ENCODE data around the gene TPCN2. TPM values are rescaled to one million over a fixed set of nuclear protein-coding genes. Genes with fewer than 3 reads are reported as not detected.

The TPCN2 gene
- total and polyA plus RNA-seq, 2 of the 8 experiments (the other 6 are each of a cell fraction or from before 2014, with no cell fraction given) = 9.7 to 18.6 TPM

GRCh38 chr11:69073469-69073868 is 24.7 kb downstream of the TPCN2 start:
- Histone ChIP-seq H2BK20ac (ENCODE audit: low read length) (no peak overlapping the region), H3K56ac (replicated peaks; ENCODE audit: insufficient read length, low read depth, low read length) (no peak overlapping the region), H2BK120ac (replicated peaks; ENCODE audit: low read depth, low read length) (no peak overlapping the region), H4K20me1 (replicated peaks in 1 of 2; ENCODE audit: control insufficient read depth in 1 of 2, insufficient read depth in 2 of 2, low read length in 2 of 2) (peaks cover 5% of the 10 kb centered on the region in 2 experiments), H3K23me2 (ENCODE audit: low read depth, low read length) (no peaks in the 10 kb centered on the region), H3K9me3 (ENCODE audit: insufficient read depth in 2 of 2, low read depth in 1 of 2, low read length in 1 of 2) (no peaks in the 10 kb centered on the region), H3K18ac (ENCODE audit: extremely low read depth, low read length) (no peak overlapping the region), H4K8ac (ENCODE audit: extremely low read depth, insufficient read depth, low read length) (no peak overlapping the region), H3K79me1 (ENCODE audit: low read depth, low read length) (no peaks in the 10 kb centered on the region), H2BK15ac (ENCODE audit: low read length) (no peak overlapping the region), H3K4me1 (replicated peaks in 1 of 4; ENCODE audit: control insufficient read depth in 3 of 4, insufficient read depth in 4 of 4, low read length in 3 of 4) (no peaks in the 10 kb centered on the region), H3K14ac (ENCODE audit: insufficient read length) (no peak overlapping the region), H2BK5ac (ENCODE audit: low read depth, low read length) (no peak overlapping the region), H3K9ac (replicated peaks in 1 of 4; ENCODE audit: extremely low read depth in 1 of 4, low read depth in 3 of 4, low read length in 3 of 4) (no peak overlapping the region), H3K27me3 (replicated peaks in 1 of 4; ENCODE audit: control insufficient read depth in 3 of 4, extremely low read depth in 1 of 4, insufficient read depth in 3 of 4, low read length in 3 of 4) (no peaks in the 10 kb centered on the region), H4K91ac (replicated peaks; ENCODE audit: insufficient read length, low read length) (no peak overlapping the region), H2BK12ac (ENCODE audit: low read depth, low read length) (no peak overlapping the region), H4K5ac (ENCODE audit: insufficient read length, low read depth, low read length) (no peak overlapping the region), H3K27ac (ENCODE audit: low read depth, low read length) (no peak overlapping the region), H3K79me2 (ENCODE audit: control insufficient read depth in 1 of 2, insufficient read depth in 2 of 2, low read length in 2 of 2) (no peaks in the 10 kb centered on the region), H3K36me3 (ENCODE audit: control insufficient read depth in 2 of 4, insufficient read depth in 4 of 4, low read length in 3 of 4) (peaks cover 0 to 10% (median 1%) of the 10 kb centered on the region in 4 experiments; a peak in 5 of 8 replicates), H3K23ac (ENCODE audit: insufficient read length) (no peak overlapping the region), H3K4ac (replicated peaks; ENCODE audit: insufficient read length, low read depth, low read length) (no peak overlapping the region), H2AK5ac (ENCODE audit: low read depth, low read length) (no peak overlapping the region), H3K4me2 (ENCODE audit: insufficient read depth in 1 of 2, low read depth in 2 of 2, low read length in 2 of 2) (no peak overlapping the region), H2AFZ (ENCODE audit: low read length) (no peak overlapping the region), H3K4me3 (ENCODE audit: extremely low read depth in 1 of 4, insufficient read depth in 2 of 4, low read depth in 3 of 4, low read length in 4 of 4) (no peak overlapping the region)
- DNase-seq (ENCODE audit: low read depth in 1 of 2, low spot score in 2 of 2) = no peak
- FAIRE-seq = no peak
- CTCF ChIA-PET (ENCODE audit: partially characterized antibody) = interaction anchor here (0.6 kb wide), 1 partner anchor 103 kb away, joined by 3 read pairs; no protein-coding TSS in a partner anchor
- WGBS, 2 experiments (ENCODE audit: extremely low coverage in 1 of 2, insufficient coverage in 1 of 2, insufficient read length in 1 of 2, insufficient replicate concordance in 2 of 2, low coverage in 1 of 2, low lambda C conversion rate in 2 of 2, missing lambda C conversion rate in 1 of 2) = 93% methylated on average over 8 of the region's 8 CpGs; no CpG with 5 or more reads in 1 of the 2 experiments
- POLR2A ChIA-PET (ENCODE audit: partially characterized antibody) = interaction anchor here (1.4 kb wide), 1 partner anchor 11 kb away, joined by 3 read pairs; no protein-coding TSS in a partner anchor
- TF ChIP-seq ZNF274 (IDR thresholded peaks at IDR 0.05; ENCODE audit: borderline replicate concordance, extremely low read depth, low read length) (no peak), CTBP2 (IDR thresholded peaks at IDR 0.05; ENCODE audit: borderline replicate concordance, insufficient read depth, insufficient read length, low read length) (no peak), RFX5 (IDR thresholded peaks at IDR 0.05; ENCODE audit: borderline replicate concordance, low read depth, low read length) (no peak), HDAC6 (IDR thresholded peaks at IDR 0.05; ENCODE audit: low read depth, low read length) (no peak)
